GM18873 (cell line): Measurements from ENCODE around the gene ANO10.
A peak's percentile ranks its signal among the peaks of the same experiment; 100 is the strongest.
"Not testable (repeated sequence)": the region's sequence is repeated elsewhere in the genome, so short reads cannot be mapped to it uniquely, and the experiment has no call there.

Experiments
- ATAC-seq: cut with Tn5 transposase; IDR thresholded peaks from one replicate; pipeline ENCODE4 v1.9.1; 2021; ENCODE audit warnings: mild to moderate bottlenecking, moderate library complexity, moderate number of reproducible peaks; ENCODE audit not compliant: unreplicated experiment, low FRiP score

ANO10 gene

DNA sequence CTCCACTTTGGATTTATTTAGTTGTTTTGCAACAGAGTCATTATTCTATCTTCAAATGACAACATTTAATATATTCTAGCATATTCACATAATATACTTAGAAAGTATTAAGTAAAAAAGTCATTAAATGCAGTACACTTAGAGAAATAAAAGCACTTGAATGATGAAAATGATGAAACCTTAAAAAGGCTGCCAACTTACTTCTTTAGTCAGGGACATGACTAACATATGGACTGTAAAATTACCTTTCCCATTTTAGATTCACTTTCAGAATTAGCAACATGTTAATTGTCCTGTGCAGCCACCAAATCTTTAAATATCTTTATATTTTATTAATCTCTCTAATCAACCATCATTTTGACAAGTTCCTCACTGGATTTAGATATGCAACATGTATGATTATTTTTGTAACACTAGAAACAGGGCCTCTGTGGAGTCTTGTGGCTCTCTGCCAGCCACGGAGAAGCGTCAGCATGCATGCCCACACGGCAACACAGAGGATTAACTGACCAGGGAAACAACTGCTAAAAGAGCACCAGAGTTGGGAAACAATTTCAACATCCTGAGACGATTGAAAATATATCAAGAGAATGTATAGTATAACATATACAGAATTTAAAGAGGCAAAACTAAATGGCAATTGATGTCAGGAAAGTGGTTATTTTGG is 95.7 kb downstream of the ANO10 start:
- ATAC-seq, result no peak

DNA sequence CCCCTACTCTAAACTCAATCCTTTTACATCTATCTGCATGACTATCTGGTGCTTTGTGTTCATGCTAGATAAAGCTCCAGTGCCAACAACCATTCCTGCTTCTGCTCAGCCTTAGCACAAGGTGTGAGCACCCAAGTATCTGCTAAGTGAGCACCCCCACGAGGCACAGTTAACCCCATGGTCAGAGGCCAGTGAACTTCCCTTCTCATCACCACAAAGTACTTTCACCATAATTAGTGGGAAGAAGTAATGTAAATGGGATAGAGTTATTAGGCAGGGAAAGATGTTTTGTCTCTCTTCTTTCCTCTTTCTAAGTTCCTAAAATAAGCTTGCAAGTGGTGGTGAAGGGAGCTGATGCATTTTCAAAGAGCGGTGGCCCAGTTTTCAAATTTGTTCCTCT is 96.4 kb downstream of the ANO10 start:
- no peak for ATAC-seq

DNA sequence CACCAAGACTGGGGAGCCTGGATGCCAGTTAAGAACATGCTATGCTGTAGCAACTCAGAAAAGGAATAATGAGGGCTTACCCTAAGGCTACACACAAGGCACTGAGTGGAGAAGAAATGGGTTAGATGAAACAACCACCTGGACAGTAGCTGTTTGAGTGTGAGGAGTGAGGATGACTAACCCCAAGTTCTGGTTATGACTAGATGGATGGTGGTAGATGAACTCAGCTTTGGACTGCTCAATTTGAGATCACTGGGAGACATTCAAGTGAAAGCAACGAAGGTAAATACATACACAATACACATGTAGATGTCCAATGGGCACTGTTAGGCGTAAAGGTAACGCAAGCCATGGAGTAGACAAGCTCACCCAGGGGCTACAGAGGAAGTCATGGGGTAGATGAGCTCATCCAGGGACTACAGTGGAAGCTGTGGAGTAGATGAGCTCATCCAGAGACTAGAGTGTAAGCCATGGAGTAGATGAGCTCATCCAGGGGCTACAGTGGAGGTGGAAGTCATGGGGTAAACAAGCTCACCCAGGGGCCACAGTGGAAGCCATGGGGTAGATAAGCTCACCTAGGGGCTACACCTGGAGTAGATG is 98.3 kb downstream of the ANO10 start:
- peak; percentile 88 for ATAC-seq

DNA sequence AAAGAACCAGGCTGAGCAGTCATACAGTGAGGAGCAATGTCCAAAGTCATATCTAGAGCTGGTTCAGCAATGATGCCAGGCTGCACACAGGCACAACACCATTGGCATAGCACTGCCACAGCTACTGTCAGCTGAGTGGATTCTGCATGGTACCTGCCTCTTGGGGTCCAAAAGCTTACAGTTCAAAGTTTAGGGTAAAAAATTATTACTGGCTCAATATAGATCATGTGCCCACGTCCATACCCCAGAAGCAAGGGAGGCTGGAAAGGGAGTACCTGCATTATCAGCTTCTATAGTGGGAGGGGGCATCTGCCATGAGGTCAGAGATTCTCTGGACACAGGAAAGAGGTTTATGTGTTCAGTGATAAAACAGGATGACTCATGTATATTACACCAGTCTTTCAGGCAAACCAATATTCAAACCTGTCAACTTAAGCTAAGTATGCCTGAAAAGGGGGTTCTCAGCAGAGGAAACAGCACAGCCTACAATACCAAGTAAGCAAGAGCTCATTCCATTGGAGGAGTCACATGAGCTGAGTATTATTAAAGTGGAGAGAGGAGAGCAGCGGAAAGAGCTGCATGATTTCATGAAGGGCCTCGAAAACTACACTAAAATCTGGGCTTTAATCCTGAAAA is 99.0 kb downstream of the ANO10 start:
- no peak for ATAC-seq

DNA sequence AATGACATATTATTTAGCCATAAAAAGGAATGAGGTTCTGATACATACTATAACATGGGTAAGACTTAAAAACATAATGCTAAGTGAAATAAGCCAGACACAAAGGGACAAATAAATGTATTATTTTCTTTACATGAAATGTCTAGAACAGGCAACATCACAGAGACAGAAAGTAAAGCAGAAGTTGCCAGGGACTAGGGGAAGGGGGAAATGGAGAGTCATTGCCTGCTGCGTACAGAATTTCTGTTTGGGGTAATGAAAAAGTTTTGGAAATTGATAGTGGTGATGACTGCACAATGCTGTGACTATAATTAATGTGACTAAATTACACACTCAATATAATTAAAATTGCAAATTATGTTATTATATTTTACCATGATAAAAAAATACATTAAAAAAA is 99.9 kb downstream of the ANO10 start:
- ATAC-seq, result no peak

DNA sequence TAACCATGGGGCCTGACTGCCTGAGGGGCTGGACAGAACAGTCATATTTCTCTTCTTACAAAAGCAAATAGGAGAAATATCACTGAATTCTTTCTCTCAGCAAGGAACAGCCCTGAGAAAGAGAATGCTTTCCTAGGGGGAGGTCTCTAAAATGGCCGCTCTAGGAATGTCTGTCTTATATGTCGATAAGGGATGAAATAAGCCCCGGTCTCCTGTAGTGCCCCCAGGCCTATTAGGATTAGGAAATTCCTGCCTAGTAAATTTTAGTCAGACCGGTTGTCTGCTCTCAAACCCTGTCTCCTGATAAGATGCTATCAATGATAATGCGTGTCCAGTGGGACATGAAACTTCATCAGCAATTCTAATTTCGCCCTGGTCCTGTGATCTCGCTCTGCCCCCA is 103.3 kb downstream of the ANO10 start:
- not testable (repeated sequence) for ATAC-seq

DNA sequence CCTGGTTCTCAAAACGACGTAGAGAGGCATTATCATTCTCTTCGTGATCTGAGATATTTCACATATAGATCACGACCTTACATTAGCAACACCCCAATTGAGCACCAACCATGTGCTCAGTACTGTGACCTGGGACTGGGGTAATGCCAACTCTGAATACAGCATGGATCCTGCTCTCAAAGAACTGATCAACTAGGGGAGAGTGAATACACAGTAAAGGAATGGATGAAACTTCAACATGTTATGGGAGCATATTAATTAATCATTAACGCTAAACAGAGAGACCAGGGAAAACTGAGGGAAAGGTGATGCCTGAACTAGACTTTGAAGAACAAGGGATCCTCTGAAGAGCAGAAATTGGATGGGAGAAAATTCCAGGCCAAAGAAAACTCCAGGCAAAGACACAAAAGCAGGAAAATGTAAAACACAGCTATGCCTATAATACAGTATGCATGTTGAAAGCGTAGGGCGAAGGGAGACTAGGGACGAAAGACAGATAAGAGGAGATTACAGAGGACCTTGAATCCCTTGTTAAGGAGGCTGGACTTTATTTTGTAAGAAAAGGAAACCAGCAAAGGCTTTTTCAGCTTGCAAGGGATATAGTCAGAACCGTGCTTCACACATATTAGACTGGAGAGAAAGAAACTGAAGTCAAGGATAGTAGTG is 105.7 kb downstream of the ANO10 start:
- ATAC-seq, result no peak

DNA sequence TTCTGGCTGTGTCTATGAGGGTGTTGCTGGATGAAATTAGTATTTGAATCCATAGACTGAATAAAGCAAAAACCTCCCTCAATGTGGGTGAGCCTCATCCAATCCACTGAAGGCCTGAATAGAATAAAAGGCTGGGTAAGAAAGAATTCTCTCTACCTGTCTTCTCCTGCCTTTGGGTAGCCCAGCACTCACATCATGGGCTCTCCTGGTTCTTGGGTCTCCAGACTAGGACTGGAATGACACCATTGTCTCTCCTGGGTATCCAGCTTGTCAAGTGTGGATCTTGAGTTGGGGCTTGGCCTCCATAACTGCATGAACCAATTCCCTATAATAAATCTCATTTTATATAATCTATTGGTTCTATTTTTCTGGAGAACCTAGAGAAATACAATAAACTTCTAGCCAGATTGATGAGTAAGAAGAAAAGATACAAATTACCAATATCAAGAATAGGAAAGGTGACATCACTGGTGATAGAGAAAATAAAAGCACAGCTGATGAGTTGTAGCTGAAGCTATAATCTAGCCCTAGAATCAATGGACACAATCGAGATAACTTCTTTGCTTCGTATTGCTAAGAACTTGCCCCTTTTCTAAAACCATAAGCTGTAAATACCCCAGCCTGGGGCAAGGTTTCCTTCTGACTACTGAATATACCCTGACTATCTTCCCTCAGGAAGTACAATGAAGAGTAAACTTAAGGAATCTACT is 106.4 kb downstream of the ANO10 start:
- ATAC-seq, result no peak

DNA sequence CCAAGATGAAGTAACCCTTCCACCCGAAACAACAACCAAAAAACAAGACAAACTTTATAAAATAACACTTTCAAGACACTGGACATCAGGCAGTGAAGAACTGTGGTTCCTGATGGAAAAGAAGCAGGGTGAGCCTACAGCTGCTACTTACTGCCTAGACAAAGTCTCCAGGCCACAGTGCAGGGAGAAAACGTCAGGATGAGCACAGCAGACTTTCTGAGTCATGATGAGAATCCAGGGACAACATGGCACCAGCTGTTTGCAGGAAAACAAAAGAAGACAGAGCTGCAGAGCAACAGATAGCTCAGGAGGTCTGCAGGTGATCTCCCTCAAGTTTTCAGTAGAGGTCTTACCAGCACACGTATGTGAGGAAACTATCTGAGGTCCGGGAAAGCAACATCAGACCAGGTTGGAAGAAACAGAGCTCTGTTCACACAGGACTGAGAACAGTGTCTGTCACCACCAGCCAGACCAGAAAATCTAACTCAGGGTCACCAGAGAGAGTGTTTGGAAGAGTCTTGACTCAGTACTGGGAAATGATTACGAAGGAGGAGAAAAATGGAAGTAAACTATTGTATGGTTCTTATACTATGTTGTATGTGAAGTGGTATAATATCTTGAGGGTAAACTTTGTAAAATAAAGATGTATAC is 108.9 kb downstream of the ANO10 start:
- ATAC-seq, result no peak

DNA sequence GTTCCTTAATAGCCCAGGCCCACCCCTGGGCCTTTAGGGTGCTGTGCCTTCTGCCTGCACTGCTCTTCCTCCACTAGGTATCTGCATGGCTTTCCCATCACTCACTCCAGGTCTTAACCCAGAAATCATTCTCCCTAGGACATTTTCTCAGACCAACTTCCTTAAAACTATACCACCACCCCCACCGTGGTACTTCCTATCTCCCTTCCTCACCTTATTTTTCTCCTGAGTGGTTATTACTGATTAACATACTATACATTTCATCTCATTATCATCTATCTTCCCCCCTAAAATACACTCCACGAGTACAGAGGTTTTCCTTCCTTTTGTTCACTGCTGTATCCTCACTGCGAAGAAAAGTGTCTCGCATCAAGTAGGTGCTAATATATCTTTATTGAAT is 115.2 kb downstream of the ANO10 start:
- ATAC-seq, result no peak

DNA sequence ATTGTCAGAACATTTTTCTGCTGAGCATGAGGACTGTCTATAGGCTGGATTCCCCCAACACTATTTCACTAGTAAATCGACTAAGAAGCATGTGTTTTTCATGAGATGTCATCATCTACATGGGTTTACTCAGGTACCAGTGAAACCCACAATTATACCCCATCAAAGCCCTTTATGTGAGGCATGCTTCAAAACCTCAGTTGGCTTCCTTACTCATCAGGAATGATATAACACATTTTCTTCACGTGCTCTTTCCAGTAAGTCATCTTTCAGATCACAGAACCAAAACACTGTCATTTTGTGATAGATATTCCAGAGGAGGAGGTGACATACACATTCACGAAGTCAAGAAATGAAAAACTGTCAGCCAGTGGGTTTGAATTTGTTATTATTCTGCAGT is 116.5 kb downstream of the ANO10 start:
- no peak for ATAC-seq

DNA sequence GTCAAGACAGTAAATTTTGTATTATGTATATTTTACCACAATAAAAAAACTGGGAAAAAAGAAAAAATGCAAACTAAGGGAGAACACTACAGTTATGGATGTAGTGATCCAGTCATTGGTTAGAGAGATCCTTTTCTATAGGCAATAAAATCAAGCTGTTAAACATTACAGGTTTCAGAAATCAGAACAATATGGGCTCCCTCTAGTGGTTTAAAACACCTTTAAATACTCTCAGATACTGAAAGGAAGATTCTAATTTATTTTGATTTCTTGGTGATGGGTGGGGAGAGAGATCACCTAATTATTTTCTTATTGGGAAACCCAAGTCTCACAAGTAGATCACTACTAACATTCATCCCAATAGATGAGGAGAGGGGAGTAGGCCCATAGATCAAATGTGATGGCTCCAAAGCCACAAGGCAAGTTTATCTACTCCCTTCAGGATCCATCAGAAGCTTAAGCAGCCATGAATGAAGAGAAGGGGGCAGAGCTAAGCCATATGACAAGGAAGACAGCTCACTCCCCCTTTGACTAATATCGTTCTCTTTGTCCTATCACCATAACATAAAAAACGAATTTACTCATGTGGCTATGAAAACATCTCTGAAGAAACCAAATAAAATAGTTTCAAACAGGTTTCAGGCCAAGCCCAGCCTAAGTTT is 118.6 kb downstream of the ANO10 start:
- ATAC-seq, result no peak

DNA sequence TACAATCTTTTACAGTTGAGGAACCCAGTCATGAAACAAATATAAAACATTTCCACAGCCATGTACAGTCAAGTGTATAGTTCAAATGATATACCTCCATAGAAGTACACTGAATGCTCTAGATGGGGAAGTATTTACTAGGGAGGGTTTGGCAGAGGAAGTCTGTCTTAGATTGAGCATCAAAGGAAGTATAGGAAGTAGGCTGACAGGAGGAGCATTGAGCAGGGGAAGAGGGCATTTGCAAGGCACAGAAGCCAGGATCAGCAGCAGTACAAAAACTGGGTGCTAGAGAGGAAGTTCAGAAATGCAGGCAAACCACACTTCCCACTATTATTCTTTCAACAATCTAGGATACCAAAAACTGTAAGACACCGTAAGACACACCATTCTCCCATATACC is 122.6 kb downstream of the ANO10 start:
- ATAC-seq, result no peak

DNA sequence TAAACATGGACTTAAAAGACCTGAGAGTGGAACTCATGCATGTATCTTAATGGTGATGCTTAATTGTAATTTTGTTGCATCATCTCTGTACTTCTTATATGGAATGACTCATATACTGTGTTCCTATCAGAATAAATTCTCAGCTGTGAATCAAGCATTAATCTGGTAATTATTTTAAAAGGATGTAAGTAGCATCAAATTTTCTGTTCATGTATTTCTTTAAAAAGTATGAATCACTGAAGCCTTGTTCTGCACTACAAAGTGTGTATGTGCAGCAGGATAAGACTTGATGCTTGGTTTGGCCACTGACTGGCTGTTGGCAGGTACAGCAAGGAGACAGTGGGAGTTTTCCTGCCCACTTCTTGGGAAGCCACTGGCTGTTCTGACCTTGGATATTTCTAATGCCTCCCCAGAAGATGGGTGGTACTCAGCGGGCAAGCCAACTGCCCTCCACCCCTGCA is 123.9 kb downstream of the ANO10 start:
- ATAC-seq, result no peak

DNA sequence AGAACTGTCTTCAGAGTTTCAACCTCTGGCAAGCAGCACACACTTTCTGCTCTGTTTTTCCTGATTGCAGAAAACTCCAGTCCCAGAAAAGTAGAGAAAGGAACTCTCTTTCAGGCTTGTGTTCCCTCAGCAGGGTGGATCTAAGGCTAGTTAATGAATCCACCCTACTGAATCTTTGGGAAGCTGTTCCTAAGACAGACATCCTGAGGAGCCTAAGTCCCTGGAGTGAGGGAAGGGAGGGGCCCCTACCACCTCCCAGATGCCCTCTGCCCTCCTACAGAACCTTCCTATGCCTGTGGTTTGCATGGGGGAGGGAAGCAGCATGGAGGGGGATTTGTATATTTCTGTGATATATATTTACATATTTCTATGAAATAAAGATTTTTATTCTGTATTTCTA is 124.4 kb downstream of the ANO10 start:
- no peak for ATAC-seq

DNA sequence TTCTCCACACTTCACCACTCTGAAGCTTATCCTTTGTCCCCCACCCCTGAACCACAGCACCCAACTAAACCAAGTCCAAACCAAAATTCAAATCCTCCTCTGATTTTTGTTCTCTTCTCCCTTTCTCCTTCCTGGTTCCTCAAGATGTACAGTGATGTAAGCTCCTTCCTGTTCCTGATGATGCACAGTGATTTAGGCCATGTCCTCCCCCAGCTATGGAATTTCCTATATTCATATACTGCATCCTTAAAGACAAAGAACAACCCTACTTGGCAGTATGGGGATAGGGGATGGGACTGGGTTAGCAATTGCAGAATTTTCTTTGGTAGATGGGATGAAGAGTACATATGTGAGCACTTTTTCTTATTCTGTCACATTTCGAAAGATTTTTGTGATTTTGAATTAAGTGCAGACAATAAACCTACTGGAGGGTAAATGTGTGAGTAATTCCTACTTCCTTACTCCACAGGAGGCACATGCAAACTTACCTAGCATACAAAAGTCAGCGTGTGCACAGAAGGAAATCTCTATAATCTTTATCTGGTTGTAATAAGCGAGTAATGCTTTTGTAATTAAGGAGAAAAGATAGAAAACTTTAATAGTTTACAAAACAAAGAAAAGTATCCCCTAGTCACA is 125.0 kb downstream of the ANO10 start:
- no peak for ATAC-seq

DNA sequence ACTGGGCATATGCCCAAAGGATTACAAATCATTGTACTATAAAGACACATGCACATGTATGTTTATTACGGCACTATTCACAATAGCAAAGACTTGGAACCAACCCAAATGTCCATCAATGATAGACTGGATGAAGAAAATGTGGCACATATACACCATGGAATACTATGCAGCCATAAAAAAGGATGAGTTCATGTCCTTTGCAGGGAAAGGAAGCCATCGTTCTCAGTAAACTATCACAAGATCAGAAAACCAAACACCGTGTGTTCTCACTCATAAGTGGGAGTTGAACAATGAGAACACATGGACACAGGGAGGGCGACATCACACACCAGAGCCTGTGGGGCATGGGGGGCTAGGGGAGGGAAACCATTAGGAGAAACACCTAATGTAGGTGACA is 128.9 kb downstream of the ANO10 start:
- not testable (repeated sequence) for ATAC-seq

DNA sequence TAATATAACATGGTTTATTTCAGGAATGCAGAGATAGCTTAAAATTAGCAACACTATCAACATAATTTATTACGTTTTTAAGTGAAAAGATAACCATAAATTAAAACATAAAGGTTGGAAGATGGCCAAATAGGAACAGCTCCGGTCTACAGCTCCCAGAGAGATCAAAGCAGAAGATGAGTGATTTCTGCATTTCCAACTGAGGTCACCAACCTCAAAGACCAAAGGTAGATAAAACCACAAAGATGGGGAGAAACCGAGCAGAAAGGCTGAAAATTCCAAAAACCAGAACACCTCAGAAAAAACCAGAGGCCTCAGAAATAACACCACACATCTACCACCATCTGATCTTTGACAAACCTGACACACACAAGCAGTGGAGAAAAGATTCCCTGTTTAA is 130.0 kb downstream of the ANO10 start:
- not testable (repeated sequence) for ATAC-seq

DNA sequence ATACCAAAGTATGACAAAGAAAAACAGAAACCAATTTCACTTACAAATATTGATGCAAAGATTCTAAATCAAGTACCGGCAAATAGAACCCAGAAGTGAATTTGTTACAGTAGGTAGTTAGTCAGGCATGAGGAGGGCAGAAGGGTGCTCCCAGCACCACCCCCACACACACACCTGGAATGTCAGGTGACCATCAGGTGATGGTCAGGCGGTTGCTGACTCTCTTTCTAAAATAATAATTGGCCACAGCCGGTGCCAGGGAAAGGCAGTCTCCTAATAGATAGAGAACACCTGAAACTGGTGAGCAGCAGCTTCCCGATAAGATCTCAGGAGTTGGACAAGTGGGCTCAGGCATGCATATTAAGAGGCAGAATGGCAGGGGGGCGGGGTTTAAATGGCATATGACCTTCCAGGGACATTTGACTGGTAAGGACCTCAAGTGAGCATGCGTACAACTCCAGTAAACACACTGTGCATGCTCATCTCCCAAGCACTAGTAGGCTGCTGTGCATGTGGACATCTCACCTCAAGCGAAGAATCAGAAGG is 131.1 kb downstream of the ANO10 start:
- no peak for ATAC-seq
